NT2/D1 (cell line): ENCODE data around the gene CAVIN2.

ENCODE experiments used
- SUZ12 ChIP-seq: IDR thresholded peaks from 2 replicates; pipeline ENCODE4 v1.6.1; 2011; ENCODE audit not compliant: insufficient read length, insufficient read depth; ENCODE audit errors: extremely low read depth
- YY1 ChIP-seq: IDR thresholded peaks from 2 replicates; pipeline ENCODE4 v1.6.1; 2011; ENCODE audit not compliant: insufficient read length, insufficient read depth
- ZNF274 ChIP-seq: IDR thresholded peaks from 2 replicates; pipeline ENCODE4 v1.6.1; 2011; ENCODE audit warnings: mild to moderate bottlenecking, low read depth, low read length

DNA sequence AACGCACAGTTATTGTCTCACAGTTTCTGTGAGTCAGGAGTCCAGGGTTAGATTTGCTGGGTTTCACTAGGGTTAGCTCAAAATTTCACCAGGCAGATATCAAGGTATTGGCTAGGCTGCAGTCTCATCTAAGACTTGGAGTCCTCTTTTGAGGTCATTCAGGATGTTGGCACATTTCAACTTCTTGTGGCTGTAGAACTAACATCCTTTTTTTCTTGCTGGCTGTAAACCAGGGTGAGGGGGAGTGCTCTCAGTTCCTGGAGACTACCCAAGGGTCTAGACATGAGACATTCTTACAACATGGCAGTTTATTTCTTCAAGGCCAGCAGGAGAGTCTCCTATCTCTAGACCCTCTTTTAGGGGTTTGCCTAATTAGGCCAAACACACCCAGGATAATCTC, 12.8 kb upstream of the CAVIN2 start:
- TF ChIP-seq YY1 (no peak), ZNF274 (no peak), SUZ12 (no peak)
